Karpas-422 (cell line): ENCODE measurements around the gene RABGAP1L. TPM values are rescaled to one million over a fixed set of nuclear protein-coding genes. Genes with fewer than 3 reads are reported as not detected.
"Not testable (repeated sequence)": the region's sequence is repeated elsewhere in the genome, so short reads cannot be mapped to it uniquely, and the experiment has no call there.

Experiments used
- DNase-seq: peaks from one replicate; pipeline ENCODE4 v3.0.0-alpha.2; 2015
- H2AFZ ChIP-seq: fragments of 200-600 bp; sonication (generic); 2 replicates; pipeline ENCODE4 v1.6.1; 2014; ENCODE audit warnings: antibody characterized with exemption, low read length, mixed read lengths
- H3K27ac ChIP-seq: fragments of 200-600 bp; sonication (generic); 2 replicates; pipeline ENCODE4 v1.5.1; 2014; ENCODE audit warnings: mild to moderate bottlenecking, low read length, moderate library complexity
- H3K27me3 ChIP-seq: fragments of 200-600 bp; sonication (generic); 2 replicates; pipeline ENCODE4 v1.6.1; 2014; ENCODE audit warnings: low read length, mixed read lengths
- H3K36me3 ChIP-seq: fragments of 200-600 bp; sonication (generic); 2 replicates; pipeline ENCODE4 v1.6.1; 2014; ENCODE audit warnings: low read length, mixed read lengths; ENCODE audit not compliant: insufficient read depth
- H3K4me1 ChIP-seq: fragments of 200-600 bp; sonication (generic); 2 replicates; pipeline ENCODE4 v1.6.1; 2014; ENCODE audit warnings: mild to moderate bottlenecking, low read length, mixed read lengths
- H3K4me2 ChIP-seq: fragments of 200-600 bp; sonication (generic); 2 replicates; pipeline ENCODE4 v1.6.1; 2014; ENCODE audit warnings: low read length, low read depth, mild to moderate bottlenecking; ENCODE audit not compliant: poor library complexity, severe bottlenecking
- H3K4me3 ChIP-seq: fragments of 200-600 bp; sonication (generic); 2 replicates; pipeline ENCODE4 v1.5.1; 2014; ENCODE audit warnings: mild to moderate bottlenecking, antibody characterized with exemption, low read length, mixed read lengths
- H3K79me2 ChIP-seq: fragments of 200-600 bp; sonication (generic); 2 replicates; pipeline ENCODE4 v1.6.1; 2014; ENCODE audit warnings: mild to moderate bottlenecking, low read length, mixed read lengths
- H3K9ac ChIP-seq: fragments of 200-600 bp; sonication (generic); 2 replicates; pipeline ENCODE4 v1.6.0; 2014; ENCODE audit warnings: low read length
- H3K9me2 ChIP-seq: fragments of 200-600 bp; sonication (generic), shearing (Covaris generic); replicated peaks from 2 replicates; pipeline ENCODE4 v1.6.0; 2014; ENCODE audit warnings: mild to moderate bottlenecking, low read length, moderate library complexity; ENCODE audit not compliant: insufficient read depth
- H3K9me3 ChIP-seq: fragments of 300-700, 200-600 bp; sonication (generic); 2 replicates; pipeline ENCODE4 v1.6.1; 2014; ENCODE audit warnings: low read length, mixed read lengths
- H4K20me1 ChIP-seq: fragments of 200-600 bp; sonication (generic); 2 replicates; pipeline ENCODE4 v1.6.1; 2014; ENCODE audit warnings: mild to moderate bottlenecking, antibody characterized with exemption, low read length, low read depth; ENCODE audit not compliant: insufficient read depth
- total RNA-seq: library from RNA; depleted of rRNA; stranded (reverse); fragments of >200 nt; shearing (Covaris generic); gene quantifications from 2 replicates; pipeline ENCODE4 v1.2.3, GENCODE V29; 2014; ENCODE audit warnings: low replicate concordance

Gene RABGAP1L
- total RNA-seq, 1 experiment from 2014 or later, result 28.9 TPM

DNA sequence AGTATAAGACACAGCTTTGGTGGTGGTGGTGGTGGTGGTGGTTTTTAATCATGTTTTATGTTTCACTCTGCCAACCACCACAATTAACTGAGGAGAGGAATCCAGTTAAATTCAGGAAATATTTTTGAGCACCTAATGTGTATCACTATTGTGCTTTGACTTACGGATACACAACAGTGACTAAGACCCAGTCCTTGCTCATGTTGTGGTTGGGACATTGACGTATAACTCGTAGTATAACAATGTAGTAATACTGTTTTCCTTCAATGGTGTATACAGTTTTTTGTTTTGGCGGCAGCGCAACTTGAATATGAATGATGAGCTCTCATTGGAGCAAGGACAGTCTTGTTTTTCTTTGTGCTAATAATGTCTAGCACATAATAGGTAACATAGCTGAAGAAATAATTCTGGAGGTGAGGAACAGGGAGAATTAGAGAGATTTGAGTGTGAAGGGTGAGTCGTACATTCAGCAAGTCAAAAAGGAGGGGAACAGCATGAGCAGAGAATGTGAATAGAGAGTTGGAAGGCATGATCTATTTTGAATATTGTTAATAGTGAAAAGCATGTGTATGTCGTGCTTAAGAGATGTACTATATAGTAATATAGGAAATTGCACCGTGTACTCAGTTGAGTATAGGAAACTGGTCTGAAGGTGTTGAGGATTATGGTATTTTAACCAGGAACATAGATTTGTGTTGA is 845.9 kb downstream of the RABGAP1L start:
- no peak overlapping the region for H3K9ac ChIP-seq
- no peak overlapping the region for H3K27ac ChIP-seq
- H3K4me2 ChIP-seq, result no peak overlapping the region
- peaks cover 38% of the 10 kb centered on the region for H3K4me1 ChIP-seq
- H3K27me3 ChIP-seq, result no peaks in the 10 kb centered on the region
- peaks cover 39% of the 10 kb centered on the region for H3K36me3 ChIP-seq
- DNase-seq, result no peak
- no peak overlapping the region for H2AFZ ChIP-seq
- no peak overlapping the region for H3K4me3 ChIP-seq
- H3K79me2 ChIP-seq, result peaks cover 96% of the 10 kb centered on the region
- H4K20me1 ChIP-seq, result peaks cover 25% of the 10 kb centered on the region
- H3K9me2 ChIP-seq, result no peaks in the 10 kb centered on the region
- H3K9me3 ChIP-seq, result no peaks in the 10 kb centered on the region

- no peak overlapping the region for H2AFZ ChIP-seq
- H3K36me3 ChIP-seq, result peaks cover 63% of the 10 kb centered on the region
- H3K4me2 ChIP-seq, result no peak overlapping the region
- peaks cover 11% of the 10 kb centered on the region for H3K4me1 ChIP-seq
- H3K9me3 ChIP-seq, result no peaks in the 10 kb centered on the region
- H3K9ac ChIP-seq, result no peak overlapping the region
- no peak overlapping the region for H3K4me3 ChIP-seq
- peaks cover 3% of the 10 kb centered on the region; the same call in 1 of the 2 replicates for H4K20me1 ChIP-seq
- no peak overlapping the region for H3K27ac ChIP-seq
- no peaks in the 10 kb centered on the region for H3K27me3 ChIP-seq
- peaks cover 60% of the 10 kb centered on the region for H3K79me2 ChIP-seq
- no peak for DNase-seq
- no peaks in the 10 kb centered on the region for H3K9me2 ChIP-seq
Observed at GRCh38 chr1:175009532-175009931, 850.2 kb downstream of the RABGAP1L start.

DNA sequence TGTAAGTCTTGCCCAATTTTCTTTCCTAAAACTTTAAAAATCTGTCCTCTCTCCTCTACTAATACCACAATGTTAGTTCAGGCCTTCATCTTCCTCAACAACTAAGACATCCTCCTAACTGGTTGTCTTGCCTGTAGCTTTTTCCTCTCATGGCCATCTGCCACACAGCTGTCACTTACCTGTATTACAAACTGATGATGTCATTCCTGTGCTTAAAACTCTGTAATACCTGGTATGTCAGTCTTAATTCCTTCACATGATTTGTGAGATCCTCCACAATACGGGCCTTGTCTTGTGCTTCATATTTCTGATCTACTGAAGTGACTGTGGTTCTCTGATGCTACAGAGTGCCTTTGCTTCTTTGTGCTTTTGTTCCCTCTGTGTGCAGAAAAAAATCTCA is 854.1 kb downstream of the RABGAP1L start:
- Histone ChIP-seq H3K9me2 (no peaks in the 10 kb centered on the region), H3K9me3 (no peaks in the 10 kb centered on the region), H2AFZ (no peak overlapping the region), H3K4me1 (peaks cover 11% of the 10 kb centered on the region), H3K9ac (no peak overlapping the region), H3K36me3 (peaks cover 48% of the 10 kb centered on the region; the same call in 1 of the 2 replicates), H3K79me2 (peaks cover 21% of the 10 kb centered on the region), H3K27ac (no peak overlapping the region), H4K20me1 (no peaks in the 10 kb centered on the region), H3K4me3 (no peak overlapping the region), H3K4me2 (no peak overlapping the region), H3K27me3 (no peaks in the 10 kb centered on the region)
- no peak for DNase-seq

GRCh38 chr1:175015243-175015642 is 855.9 kb downstream of the RABGAP1L start:
- H3K36me3 ChIP-seq, result peaks cover 34% of the 10 kb centered on the region; the same call in 1 of the 2 replicates

DNA sequence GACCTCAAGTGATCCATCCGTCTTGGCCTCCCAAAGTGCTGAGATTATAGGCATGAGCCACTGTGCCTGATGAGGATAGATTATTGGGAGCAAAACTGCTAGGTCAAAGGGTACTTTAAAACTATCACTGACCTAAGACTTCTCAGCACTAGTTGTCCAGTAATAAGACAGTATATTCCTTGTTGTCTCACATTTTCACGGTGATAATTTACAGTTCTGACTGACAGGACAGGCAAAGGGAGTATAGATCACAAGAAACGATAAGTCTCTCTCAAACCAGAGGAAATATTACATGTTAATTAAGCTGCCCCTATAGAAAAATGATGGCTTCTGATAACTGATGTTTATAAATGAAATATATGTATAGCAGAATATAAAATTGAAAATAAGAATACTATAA is 860.2 kb downstream of the RABGAP1L start:
- Histone ChIP-seq H3K9ac (no peak overlapping the region), H3K27me3 (no peaks in the 10 kb centered on the region), H2AFZ (no peak overlapping the region), H3K36me3 (peaks cover 10% of the 10 kb centered on the region; the same call in 1 of the 2 replicates), H3K4me2 (no peak overlapping the region), H3K27ac (no peak overlapping the region), H3K4me1 (peaks cover 21% of the 10 kb centered on the region), H3K4me3 (no peak overlapping the region), H3K9me2 (no peaks in the 10 kb centered on the region), H3K79me2 (peaks cover 45% of the 10 kb centered on the region), H4K20me1 (no peaks in the 10 kb centered on the region; the same call in 1 of the 2 replicates), H3K9me3 (no peaks in the 10 kb centered on the region)
- no peak for DNase-seq

More at GRCh38 chr1:175015243-175015642, 855.9 kb downstream of the RABGAP1L start:
- Histone ChIP-seq H3K4me3 (no peak overlapping the region), H4K20me1 (no peaks in the 10 kb centered on the region), H3K27me3 (no peaks in the 10 kb centered on the region), H3K27ac (no peak overlapping the region), H3K4me1 (peaks cover 3% of the 10 kb centered on the region), H2AFZ (no peak overlapping the region), H3K4me2 (no peak overlapping the region), H3K79me2 (peaks cover 19% of the 10 kb centered on the region), H3K9me2 (no peaks in the 10 kb centered on the region), H3K9ac (no peak overlapping the region), H3K9me3 (no peaks in the 10 kb centered on the region)
- no peak for DNase-seq

DNA sequence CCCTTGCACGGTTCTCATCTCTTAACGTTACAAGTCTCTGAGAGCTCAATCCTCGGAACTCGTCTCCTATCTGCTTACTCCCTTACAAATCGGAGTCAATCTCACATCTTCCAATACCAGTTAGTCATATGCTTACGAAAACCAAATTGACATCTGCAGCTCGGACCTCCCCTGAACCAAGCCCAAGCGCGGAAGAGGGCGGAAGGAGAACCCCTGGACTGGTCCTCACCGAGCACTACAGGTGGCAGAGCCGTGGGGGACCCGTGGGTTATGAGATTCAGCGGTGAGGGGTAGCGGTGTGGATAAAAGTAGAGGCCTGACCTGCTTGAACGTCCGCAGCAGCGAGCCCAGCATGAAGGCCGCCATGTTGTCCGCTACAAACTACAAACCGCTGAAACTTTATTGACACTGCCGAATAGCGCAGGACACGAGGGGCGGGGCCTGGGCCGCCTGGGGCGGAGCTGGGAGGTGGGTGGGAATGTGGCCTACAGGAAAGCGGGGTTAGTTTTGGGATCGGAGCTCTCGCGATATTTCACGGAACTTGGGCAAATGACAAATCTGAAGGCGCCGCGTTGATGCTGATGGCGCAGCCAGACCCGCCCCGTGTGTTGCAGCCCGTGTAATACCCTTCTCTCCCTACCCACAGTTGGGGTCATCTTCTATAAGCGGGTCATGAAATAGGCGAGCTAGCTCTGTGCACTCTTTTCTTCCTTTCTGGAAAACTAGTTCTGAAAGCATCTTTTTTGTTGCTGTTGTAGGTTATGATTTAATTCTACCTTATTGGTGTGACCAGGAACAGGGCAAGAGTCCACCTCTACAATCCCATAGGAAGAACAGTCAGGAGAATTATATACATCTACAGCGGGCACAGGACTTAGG is 864.0 kb downstream of the RABGAP1L start, which contains the start of gene MRPS14:
Gene MRPS14, minus strand, starts transcription at position 383 of the 879 bp plus-strand sequence. Its CDS starts 17 bp downstream, at position 366.
- H3K4me3 ChIP-seq, result peak within 1 kb of the TSS; percentile 82
- H3K36me3 ChIP-seq, result no peaks in the 10 kb centered on the region; the same call in 1 of the 2 replicates
- peak within 1 kb of the TSS; percentile 90 for H3K4me2 ChIP-seq
- peak; percentile 99 for DNase-seq
- H3K79me2 ChIP-seq, result peaks cover 45% of the 10 kb centered on the region
- H2AFZ ChIP-seq, result peak within 1 kb of the TSS; percentile 84; the same call in 1 of the 2 replicates
- no peaks in the 10 kb centered on the region for H3K27me3 ChIP-seq
- H3K9ac ChIP-seq, result peak within 1 kb of the TSS; percentile 86
- H3K9me2 ChIP-seq, result no peaks in the 10 kb centered on the region
- H3K9me3 ChIP-seq, result no peaks in the 10 kb centered on the region
- peak within 1 kb of the TSS; percentile 72 for H3K27ac ChIP-seq
- no peaks in the 10 kb centered on the region; the same call in 1 of the 2 replicates for H4K20me1 ChIP-seq
- peaks cover 25% of the 10 kb centered on the region for H3K4me1 ChIP-seq

DNA sequence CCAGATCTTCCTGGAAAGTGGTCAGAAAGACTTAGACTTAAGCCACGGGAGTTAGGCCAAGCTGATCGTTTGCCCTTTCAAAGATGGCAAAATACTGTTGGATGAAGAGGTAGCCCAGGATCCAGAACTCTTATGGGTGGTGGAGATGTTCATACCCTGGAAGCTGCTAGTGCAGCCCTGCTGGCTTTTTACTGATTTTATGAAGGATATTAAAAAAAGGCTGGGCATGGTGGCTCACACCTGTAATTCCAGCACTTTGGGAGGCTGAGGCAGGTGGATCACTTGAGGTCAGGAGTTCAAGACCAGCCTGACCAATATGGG is 864.6 kb downstream of the RABGAP1L start:
- not testable (repeated sequence) for DNase-seq, H4K20me1 ChIP-seq, H3K9me2 ChIP-seq, H3K9me3 ChIP-seq, H3K36me3 ChIP-seq, H3K27me3 ChIP-seq
- H3K27ac ChIP-seq, result peak overlapping the region; percentile 72
- H3K4me1 ChIP-seq, result peaks cover 27% of the 10 kb centered on the region
- H3K79me2 ChIP-seq, result peaks cover 43% of the 10 kb centered on the region
- peak overlapping the region; percentile 90 for H3K4me2 ChIP-seq
- peak overlapping the region; percentile 84; the same call in 1 of the 2 replicates for H2AFZ ChIP-seq
- H3K9ac ChIP-seq, result peak overlapping the region; percentile 86
- peak overlapping the region; percentile 82 for H3K4me3 ChIP-seq

- no peaks in the 10 kb centered on the region; the same call in 1 of the 2 replicates for H4K20me1 ChIP-seq
- no peak overlapping the region for H2AFZ ChIP-seq
- H3K79me2 ChIP-seq, result peaks cover 37% of the 10 kb centered on the region
- no peaks in the 10 kb centered on the region; the same call in 1 of the 2 replicates for H3K36me3 ChIP-seq
- no peaks in the 10 kb centered on the region for H3K27me3 ChIP-seq
- peaks cover 27% of the 10 kb centered on the region for H3K4me1 ChIP-seq
- H3K4me2 ChIP-seq, result no peak overlapping the region
- no peak overlapping the region for H3K9ac ChIP-seq
- no peak overlapping the region for H3K4me3 ChIP-seq
- DNase-seq, result no peak
- no peak overlapping the region for H3K27ac ChIP-seq
- no peaks in the 10 kb centered on the region for H3K9me3 ChIP-seq
- no peaks in the 10 kb centered on the region for H3K9me2 ChIP-seq
Observed at GRCh38 chr1:175024773-175025172, 865.5 kb downstream of the RABGAP1L start.
